DOHH2 (cell line): ENCODE results near the gene SRPK2.

Source experiments
- EZH2phosphoT487 ChIP-seq: fragments of 200-600 bp; sonication (generic); IDR thresholded peaks from 2 replicates; pipeline ENCODE4 v1.6.1; 2017; ENCODE audit warnings: borderline replicate concordance, mild to moderate bottlenecking, antibody characterized with exemption, low read length, moderate library complexity, mixed read lengths
- TF ChIP-seq, protein P1 (sequence below): fragments of 200-600 bp; sonication (generic); IDR thresholded peaks from one replicate; pipeline ENCODE4 v1.5.1; 2014; ENCODE audit warnings: antibody characterized with exemption, mild to moderate bottlenecking, low read depth, low read length; ENCODE audit not compliant: poor library complexity, severe bottlenecking

DNA sequence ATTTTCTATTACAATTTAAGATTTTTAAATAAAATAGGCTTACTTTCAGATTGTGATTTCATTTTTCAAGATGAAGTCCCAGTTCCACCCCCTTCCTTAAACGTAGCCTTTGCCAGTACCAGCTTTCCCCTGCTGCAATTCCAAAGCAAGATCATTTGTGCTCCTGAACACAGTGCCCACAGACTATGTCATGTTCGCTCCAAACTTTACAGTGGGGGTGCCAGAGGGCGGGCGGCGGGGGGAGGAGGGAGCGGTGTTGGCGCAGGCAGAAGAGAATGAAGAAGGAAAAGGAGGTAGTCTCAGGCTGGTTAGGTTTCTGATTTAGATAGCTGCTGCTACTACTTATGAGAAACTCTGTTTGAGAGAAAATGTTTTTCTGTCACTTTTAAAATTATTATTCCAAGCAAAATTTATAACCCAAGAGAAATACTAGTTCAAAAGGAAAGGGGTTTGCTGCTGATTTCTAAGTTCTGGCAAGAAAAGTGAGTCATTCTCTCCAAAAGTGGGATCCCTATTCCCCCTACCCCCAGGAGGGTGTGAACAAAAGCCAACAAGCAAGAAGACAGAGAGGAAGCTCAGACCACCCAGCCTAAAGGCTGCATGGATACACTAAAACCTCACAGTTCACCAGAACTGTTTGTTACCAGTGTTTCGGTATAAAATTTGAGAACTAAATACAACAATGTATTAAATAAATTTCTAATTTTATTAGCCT, 109.6 kb downstream of the SRPK2 start:
- TF ChIP-seq, protein P1, sequence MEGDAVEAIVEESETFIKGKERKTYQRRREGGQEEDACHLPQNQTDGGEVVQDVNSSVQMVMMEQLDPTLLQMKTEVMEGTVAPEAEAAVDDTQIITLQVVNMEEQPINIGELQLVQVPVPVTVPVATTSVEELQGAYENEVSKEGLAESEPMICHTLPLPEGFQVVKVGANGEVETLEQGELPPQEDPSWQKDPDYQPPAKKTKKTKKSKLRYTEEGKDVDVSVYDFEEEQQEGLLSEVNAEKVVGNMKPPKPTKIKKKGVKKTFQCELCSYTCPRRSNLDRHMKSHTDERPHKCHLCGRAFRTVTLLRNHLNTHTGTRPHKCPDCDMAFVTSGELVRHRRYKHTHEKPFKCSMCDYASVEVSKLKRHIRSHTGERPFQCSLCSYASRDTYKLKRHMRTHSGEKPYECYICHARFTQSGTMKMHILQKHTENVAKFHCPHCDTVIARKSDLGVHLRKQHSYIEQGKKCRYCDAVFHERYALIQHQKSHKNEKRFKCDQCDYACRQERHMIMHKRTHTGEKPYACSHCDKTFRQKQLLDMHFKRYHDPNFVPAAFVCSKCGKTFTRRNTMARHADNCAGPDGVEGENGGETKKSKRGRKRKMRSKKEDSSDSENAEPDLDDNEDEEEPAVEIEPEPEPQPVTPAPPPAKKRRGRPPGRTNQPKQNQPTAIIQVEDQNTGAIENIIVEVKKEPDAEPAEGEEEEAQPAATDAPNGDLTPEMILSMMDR = no peak
- TF ChIP-seq EZH2phosphoT487 = no peak
